RPMI8226 (cell line): ENCODE data around the gene LSM7.
"Not testable (repeated sequence)": the region's sequence is repeated elsewhere in the genome, so short reads cannot be mapped to it uniquely, and the experiment has no call there.

Source experiments
- DNase-seq: peaks from one replicate; pipeline ENCODE4 v3.0.0-alpha.2; 2015

The LSM7 gene

DNA sequence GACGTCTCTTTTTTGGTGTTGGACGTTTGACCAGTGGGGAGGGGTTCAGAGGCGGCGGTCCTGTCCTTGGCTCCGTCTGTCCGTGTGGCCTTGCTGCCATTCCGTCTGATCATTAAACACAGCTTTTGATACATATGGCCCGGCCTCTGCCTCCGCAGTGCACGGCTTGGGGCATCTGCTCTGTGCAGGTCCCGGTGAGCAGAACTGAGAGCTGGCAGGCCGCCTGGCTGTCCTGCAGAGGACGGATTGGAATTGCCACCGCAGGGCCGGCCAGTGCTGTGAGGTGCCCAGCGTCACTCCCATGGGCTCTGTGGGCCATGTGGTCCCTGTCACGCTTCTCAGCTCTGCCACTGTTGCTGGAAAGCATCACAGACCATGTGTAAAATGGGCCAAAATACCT lies 26.3 kb upstream of the LSM7 start:
- DNase-seq, result no peak

DNA sequence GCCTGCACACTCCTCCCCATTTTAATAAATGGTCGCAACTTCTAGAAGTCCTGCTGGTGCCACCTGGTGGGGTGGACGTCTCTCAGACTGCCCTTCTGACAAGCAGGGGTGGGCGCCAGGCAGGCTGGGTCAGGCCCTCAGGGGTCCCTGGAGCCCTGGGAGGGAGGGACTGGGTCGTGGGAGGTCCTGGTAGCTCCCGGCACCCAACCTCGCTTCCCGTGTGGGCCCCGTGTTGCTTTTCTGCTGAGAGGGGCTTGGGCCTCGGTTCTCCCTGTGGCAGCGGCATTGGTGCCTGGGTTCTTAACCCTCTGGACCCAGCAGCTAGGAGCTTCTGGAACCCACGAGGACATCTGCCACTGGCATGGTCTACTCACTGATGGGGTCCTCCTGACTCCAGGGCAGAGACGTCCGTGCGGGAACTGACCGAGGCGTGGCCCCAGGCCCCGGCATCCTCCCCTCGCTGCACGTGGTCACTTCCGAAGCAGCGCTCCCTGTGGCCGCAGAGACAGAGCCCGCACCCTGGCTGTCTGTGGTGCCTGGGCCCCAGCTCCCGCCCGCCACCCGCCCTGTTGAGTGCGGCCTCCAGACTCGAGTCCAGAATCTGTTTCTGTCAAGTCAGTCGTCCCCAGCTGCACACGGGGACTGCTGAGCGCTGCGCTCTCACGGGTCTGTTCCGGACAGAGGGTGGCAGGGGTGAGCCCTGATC lies 25.7 kb upstream of the LSM7 start:
- no peak for DNase-seq

DNA sequence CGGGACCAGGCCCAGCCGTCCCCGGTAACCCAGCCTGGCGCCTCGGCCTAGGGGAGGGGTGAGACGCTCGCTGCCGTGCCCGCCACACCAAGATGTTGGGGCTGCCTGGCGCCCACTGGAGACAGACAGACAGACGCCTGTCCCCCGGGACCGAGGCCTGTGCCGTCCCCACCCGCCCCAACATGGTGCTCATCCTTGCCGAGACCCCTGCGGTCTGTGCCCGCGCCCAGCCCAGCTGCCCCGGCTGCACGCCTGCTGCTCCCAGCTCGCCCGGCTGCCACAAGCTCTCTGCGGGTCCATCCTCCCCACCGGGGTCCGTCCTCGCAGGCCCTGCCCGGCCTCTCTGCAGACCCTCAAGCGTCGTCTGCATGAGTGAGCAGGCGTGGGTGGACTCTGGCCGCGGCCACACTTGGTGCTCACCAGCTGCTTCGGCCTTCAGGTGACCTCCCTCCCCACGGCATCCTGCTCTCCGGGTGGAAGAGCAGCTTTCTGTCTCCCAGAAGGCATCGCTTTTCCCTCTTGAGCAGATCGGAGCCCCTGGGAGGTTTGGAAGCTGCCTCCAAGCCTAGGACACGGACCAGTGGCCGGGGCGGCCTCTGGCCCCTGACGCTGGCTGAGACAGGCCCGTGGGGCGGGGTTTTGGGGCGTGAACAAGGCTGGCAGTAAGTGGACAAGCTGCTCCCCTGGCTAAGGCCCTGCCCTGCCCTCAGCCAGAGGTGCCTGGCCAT lies 24.9 kb upstream of the LSM7 start:
- DNase-seq, result no peak

DNA sequence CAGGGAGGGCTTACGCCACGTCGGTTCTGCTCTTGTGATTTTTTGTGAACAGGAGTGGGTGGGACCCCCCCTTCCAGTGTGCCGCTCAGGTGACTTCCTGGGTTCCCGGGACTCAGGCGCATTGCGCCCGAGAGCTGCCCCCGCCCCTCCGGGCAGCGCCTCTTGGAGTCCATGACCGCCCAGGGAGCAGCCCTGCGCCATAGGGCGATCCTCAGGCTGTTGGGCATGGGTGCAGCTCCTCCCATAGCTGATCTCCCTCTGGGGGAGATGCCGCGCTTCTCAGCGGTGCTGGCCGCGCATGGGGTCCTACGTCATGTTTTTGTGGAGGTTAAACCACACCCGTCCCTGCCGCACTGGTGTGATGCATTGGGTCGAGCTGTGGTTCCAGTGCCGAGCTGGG lies 23.7 kb upstream of the LSM7 start:
- DNase-seq, result no peak

DNA sequence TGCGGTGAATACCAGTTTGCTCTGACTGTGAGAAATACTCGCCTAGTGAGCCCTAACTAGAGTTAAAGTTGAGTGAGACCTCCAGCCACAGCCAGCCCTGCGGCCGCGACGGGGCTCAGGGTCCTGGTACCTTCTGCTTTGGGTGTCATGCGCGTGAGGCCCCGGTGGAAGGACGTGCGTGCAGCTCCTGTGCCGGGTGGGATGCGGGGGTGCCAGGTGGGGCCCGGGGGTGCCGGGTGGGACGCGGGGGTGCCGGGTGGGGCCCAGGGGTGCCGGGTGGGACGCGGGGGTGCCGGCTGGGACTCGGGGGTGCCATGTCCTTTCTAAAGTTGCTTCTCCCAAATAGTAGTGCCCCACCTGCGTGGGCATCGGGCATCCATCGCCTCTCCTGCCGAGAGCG lies 23.2 kb upstream of the LSM7 start:
- no peak for DNase-seq

DNA sequence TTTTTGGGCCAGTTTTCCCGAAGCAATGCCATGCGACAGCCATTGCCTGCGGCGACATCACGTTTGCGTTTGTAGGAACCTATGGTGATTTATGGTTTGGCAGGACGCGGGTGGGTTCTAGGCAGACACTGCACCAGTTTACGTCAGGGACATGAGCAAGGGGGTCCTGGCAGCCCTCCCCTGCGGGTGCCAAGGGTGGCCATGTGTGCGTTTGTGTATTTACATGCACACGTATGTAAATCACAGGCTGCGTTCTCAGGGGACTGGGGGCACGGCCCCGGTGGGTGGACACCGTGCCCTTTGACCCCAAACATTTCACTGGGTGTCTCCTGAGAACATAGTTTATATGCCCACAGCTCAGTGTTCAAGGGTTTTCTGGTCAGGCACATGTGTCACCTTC lies 22.3 kb upstream of the LSM7 start:
- DNase-seq, result no peak

DNA sequence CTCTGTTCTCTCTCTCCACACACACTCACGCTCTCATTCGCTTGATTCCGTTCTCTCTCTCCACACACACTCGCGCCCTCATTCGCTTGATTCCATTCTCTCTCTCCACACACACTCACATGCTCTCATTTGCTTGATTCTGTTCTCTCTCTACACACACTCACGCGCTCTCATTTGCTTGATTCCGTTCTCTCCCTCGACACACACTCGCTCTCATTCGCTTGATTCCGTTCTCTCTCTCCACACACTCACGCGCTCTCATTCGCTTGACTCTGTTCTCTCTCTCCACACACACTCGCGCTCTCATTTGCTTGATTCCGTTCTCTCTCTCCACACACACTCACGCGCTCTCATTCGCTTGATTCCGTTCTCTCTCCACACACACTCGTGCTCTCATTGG lies 21.4 kb upstream of the LSM7 start:
- DNase-seq, result not testable (repeated sequence)

DNA sequence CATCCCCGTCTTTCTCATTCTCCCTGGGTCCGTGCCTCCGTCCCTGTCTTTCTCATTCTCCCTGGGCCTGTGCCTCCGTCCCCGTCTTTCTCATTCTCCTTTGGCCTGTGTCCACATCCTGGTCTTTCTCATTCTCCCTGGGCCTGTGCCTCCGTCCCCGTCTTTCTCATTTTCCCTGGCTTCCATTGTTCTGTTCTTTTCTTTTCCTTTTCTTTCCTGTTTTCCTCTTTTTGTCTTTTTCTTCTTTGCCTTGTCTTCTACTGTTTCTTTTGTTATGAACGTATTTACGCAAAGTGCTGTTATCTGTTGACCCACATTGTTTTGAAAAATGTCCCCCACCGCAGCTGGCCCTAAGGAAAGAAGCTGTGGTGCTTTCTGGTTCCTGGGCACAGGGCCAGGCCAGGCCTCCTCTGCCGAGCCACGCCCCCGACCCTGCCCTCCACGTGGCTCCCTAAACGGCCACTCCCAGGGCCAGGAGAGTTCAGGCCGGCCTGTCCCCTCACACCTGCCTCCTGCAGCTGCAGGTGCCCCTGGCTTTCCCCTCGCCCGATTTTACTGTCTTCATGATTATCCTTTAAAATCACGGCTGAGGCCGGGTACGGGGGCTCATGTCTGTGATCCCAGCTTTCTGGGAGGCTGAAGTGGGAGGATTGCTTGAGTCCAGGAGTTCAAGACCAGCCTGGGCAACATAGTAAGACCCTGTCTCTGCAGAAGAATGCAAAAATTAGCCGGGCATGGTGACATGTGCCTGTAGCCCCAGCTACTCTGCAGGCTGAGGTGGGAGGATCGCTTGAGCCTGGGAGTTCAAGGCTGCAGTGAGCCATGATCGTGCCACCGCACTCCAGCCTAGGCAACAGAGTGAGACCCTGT lies 17.6 kb upstream of the LSM7 start:
- no peak for DNase-seq

DNA sequence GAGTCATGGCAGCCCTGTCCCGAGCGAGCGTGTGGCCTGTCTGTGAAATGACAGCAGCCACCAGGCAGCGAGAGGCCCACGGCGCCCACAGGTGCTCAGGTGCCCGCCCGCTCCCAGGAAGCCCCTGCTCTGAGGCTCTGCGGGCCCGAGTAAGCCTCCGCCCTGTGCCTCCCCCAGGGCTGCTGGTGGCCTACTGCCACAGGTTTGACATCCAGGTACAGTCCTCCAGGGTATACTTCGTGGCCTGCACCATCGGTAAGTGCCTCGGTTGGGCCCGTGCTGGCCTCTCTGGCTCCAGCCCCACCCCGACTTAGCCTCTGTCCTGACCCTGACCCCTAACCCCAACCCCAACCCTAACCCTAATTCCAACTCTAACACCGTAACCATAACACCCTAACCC lies 16.7 kb upstream of the LSM7 start:
- no peak for DNase-seq

DNA sequence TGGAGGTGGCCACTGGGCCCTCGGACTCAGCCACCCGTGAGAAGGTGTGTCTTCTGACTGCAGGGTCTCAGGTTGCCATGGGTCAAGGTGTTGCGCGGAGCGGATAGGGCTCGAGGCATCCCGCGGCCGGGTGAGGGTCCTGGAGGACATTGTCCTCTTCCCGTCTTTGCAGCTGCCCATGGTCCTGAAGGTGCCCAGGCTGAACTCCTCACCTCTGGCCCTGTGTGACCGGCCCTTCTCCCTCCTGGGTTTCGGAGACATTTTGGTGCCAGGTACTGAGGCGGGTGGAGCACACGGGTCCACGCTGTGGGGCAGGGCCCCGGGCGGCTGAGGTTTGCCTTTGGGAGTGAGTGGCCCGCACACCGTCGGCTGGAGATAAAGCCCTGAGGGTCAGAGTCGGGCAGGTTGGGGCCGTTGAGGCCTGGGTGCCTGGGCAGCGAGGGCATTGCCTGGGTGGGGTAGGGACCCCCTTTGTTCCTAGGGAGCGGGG lies 16.0 kb upstream of the LSM7 start:
- DNase-seq, result no peak

DNA sequence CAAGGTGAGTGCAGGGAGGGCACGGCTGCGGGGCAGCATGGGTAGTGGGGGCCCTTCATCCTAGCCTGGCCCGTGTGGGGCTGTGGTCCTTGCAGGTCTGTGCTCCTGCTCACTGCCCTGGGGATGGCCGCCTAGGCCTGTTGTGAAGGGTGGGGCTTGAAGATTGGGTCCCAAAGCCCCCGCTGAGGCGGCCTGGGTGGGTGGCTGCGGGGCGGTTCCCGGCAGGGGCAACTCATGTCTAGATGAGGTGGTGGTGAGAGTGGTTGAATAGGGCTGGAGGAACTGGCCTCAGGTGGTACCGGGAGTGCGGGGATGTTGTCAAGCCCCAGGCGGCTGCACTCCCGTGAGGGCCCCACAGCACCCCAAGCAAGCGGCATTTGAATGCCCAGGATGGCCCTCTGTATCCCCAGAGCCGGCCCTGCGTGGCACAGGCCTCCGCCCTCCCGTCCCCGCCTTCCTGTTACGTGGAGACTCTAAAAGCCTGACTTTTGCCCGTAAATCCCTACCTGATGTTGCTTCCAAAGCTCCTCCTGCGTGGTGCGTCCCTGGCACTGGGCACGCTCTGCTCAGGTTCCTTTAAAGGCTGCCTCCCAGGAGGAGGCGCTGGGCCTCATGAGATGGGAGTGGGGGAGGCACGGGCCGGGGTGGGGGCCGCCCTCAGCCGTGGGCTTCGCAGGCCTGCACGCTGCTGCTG lies 15.1 kb upstream of the LSM7 start:
- no peak for DNase-seq

DNA sequence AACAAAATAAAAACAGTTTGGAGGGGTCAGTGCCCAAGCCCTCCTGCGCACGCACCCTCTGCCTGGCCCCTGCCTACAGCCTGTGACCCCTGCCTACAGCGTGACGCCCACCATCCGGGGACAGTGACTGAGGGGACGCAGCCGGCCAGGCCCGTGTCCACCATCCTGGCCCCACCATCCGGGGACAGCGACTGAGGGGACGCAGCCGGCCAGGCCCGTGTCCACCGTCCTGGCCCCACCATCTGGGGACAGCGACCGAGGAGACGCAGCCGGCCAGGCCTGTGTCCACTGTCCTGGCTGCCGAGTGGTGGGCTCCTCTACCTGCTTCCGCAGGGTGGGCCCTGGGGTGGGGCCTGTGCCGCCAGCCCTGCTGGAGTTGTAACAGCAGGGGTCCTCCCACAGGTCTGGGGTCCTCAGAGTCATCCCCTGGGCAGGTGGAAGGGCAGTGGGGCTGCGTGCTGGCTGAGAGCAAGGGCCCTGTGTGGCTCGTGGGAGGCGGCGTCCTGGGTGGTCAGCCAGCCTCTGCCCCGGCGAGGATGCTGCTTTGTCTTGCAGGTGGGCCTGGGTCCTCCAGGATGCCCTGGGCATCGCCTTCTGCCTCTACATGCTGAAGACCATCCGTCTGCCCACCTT lies 14.4 kb upstream of the LSM7 start:
- no peak for DNase-seq

DNA sequence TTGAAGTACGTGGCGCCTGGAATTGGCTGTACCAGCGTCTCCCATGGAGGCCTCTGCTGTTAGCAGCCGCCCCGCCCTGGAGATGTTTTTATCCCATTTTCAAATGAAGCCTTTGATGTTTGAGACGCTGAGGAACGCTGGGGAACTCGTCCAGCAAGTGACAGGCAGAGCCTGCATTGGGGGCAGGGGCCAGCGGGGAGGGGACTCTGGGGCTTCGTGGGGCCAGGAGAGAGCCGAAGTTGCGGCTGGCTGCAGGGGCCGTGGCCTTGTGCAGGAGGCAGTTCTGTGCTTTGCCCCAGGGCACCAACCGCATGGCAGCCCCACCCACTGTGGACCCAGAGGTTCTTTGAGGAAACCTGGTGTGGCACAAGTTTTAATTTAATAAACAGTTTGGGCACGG lies 13.6 kb upstream of the LSM7 start:
- no peak for DNase-seq

DNA sequence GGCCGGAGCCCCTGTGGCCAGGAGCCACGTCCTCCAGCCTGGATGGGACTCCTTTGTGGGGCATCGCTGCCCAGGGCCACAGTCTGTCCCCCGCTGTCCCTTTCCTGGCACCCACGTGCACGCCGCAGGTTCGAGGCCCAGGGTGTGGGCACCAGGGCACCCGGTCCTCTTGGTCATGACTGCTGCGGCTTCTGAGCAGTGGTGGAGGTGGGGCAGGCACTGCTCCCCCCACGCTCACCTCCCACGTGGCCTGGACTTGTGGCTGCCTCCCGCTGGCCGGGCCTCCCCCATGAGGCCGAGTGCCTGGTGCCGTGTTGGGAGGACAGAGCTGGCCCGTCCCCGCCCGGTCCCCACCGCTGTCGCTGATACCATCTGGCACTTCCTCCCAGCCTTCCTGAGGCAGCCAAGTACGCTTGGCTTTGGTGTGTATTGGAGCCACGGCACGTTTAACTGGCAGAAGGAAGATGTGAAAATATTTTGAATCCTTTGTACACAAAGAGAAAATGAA lies 12.9 kb upstream of the LSM7 start:
- DNase-seq, result no peak

DNA sequence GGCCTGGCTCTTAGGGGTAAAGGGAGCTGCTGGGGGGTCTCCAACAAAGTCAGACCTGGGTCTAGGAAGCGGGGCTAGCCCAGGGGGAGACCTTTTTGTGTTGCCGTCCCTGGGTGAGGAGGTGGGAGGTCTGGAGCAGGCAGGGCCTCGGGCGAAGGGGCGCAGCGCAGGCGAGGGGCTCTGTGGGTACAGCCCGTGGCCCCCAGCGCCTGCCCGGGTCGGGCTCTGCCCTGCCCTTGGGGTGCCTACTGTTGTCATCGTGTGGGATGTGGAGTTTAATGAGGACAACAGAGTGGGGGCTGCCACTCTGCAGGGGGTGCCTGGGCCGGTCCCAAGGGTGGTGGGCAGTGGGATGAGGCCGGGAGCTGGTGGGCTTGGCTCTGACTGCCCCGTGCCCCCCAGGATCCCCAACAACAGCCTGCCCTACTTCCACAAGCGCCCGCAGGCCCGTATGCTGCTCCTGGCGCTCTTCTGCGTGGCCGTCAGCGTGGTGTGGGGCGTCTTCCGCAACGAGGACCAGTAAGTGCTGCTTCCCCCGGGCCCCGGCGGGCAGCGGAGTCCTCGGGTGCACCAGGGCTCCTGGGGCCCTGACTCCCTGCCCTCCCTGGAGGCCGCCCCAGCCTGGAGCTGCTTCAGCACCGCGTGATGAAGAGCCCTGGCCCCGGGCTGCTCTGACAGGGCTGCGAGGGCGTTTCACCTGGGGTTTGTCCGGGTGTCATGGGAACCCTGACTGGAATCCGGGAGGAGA lies 12.3 kb upstream of the LSM7 start:
- DNase-seq, result no peak

DNA sequence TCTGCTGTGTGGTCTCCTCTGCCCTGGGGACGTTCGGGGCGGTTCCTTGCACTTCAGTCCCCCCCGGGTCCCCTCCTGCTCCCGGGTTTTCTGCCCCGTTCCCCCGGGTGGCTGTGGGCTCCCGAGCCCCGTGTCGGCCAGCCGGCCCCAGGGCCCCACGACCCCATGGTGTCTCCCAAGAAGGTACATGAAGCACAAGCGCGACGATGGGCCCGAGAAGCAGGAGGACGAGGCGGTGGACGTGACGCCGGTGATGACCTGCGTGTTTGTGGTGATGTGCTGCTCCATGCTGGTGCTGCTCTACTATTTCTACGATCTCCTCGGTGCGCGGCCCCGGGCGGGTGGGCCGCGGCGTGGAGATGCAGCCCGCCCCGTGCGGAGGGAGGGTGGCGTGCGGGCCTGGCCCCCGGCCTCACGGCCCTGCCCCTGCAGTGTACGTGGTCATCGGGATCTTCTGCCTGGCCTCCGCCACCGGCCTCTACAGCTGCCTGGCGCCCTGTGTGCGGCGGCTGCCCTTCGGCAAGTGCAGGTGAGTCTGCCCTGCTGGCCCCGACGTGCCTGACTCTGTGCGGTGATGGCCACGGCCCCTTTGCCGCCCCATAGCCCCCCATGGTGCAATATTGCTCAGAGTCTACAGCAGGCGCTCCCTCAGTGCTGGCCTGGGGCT lies 11.4 kb upstream of the LSM7 start:
- DNase-seq, result no peak

DNA sequence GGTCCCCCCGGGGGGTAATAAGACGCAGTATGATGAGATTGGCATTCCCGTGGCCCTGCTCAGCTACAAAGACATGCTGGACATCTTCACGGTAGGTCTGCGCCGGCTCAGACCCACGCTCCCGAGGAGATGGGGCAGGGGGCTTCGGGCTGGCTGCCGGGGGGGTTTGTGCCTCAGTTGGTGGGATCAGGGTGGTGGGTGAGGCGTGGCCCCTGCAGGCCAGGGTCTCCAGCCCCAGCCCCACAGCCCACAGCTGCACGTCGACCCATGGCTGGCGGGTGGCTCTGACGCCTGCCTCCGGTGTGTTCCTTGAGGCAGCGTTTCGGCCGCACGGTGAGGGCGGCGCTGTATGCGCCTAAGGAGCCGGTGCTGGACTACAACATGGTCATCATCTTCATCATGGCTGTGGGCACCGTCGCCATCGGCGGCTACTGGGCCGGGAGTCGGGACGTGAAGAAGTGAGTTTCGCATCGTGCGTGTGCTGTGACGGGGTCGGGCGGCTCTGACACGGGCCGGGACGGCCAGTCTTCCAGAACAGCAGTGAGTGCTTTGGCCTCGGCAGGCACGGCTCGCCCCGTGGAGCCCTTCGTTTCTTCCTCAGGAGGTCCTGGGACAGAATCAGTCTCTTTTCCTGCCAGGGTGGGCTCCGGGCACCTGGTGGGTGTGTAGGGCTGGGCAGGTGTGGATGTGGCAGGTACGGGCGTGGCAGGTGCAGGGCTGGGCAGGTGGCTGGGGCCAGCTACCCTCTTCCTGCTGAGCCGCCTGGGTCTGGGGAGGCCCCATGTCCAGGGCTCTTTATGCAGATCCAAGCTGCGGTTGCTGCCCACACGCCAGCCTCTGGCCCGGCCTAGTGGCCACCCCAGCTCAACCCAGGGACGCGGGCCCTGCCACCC lies 10.6 kb upstream of the LSM7 start:
- no peak for DNase-seq

DNA sequence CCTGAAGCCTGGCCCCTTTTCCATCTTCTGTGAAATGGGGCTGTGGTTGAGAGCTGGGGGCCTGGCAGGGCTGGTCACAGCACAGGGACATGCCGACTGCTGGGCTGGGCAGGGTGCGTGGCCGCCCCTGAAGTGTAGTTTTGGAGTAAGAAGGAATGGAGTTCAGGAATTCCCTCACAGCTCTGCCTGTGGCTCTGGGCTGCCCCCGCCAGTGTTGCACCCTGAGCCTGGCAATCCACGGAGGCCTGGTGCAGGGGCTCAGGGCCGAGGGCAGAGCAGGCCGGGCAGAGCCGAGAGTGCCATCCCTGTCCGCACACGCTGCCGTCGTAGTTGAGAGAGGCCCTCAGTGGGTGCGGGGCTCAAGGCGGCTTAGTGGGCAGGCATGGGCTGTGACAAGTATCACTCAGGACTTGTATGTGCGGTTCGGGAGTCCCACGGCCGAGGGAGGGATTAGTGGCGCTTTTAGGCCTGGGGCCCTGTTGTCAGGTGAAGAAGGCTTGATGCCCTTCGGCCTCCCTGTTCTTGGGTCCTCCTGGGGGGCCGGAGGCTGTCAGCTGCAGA lies 9.7 kb upstream of the LSM7 start:
- DNase-seq, result no peak

DNA sequence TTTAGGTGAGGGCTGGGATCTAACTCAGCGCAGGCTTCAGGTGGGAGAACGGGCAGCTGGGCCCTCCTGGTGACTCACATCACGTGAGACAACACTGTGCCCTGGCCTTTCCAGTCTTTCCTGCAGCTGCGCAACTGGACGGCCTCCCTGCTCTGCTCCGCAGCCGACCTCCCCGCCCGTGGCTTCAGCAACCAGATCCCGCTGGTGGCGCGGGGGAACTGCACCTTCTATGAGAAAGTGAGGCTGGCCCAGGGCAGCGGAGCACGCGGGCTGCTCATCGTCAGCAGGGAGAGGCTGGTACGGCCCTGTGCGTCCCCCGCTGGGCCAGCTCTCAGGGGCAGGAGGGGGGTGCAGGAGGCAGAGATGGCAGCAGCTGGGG lies 8.9 kb upstream of the LSM7 start:
- no peak for DNase-seq
